T-helper 9 cell (primary cell): ENCODE data around the gene GCM1.

Experiments used
- DNase-seq: peaks from one replicate; pipeline ENCODE4 v3.0.0-alpha.2; 2020

The GCM1 gene

GRCh38 chr6:53144802-53145201 is 3.8 kb downstream of the GCM1 start:
- no peak for DNase-seq

GRCh38 chr6:53143710-53144109 is 4.9 kb downstream of the GCM1 start:
- DNase-seq = no peak

- no peak for DNase-seq
These were observed 5.8 kb downstream of the GCM1 start for GRCh38 chr6:53142810-53143209.

- DNase-seq = no peak
These were observed 8.7 kb downstream of the GCM1 start for GRCh38 chr6:53139841-53140413.

- no peak for DNase-seq
These were observed 12.5 kb downstream of the GCM1 start for GRCh38 chr6:53136000-53136609.

- no peak for DNase-seq
These were observed 13.9 kb downstream of the GCM1 start for GRCh38 chr6:53134601-53135235.

- DNase-seq = no peak
These were observed 14.7 kb downstream of the GCM1 start for GRCh38 chr6:53133961-53134360.

- DNase-seq = no peak
These were observed 17.9 kb downstream of the GCM1 start for GRCh38 chr6:53130569-53131290.

- no peak for DNase-seq
These were observed 19.8 kb downstream of the GCM1 start for GRCh38 chr6:53128842-53129241.

- no peak for DNase-seq
These were observed 23.4 kb downstream of the GCM1 start for GRCh38 chr6:53125276-53125675.

GRCh38 chr6:53124131-53124800 is 24.4 kb downstream of the GCM1 start:
- DNase-seq = no peak

GRCh38 chr6:53119772-53120409 is 28.8 kb downstream of the GCM1 start:
- DNase-seq = no peak

GRCh38 chr6:53119349-53119748 is 29.3 kb downstream of the GCM1 start:
- DNase-seq = no peak

- no peak for DNase-seq
These were observed 32.9 kb downstream of the GCM1 start for GRCh38 chr6:53115741-53116140.

- DNase-seq = no peak
These were observed 33.5 kb downstream of the GCM1 start for GRCh38 chr6:53115113-53115512.

- no peak for DNase-seq
These were observed 34.9 kb downstream of the GCM1 start for GRCh38 chr6:53113742-53114141.

GRCh38 chr6:53112871-53113270 is 35.8 kb downstream of the GCM1 start:
- no peak for DNase-seq

GRCh38 chr6:53112404-53112803 is 36.2 kb downstream of the GCM1 start:
- no peak for DNase-seq

GRCh38 chr6:53111865-53112264 is 36.8 kb downstream of the GCM1 start:
- DNase-seq = no peak

- no peak for DNase-seq
These were observed 39.0 kb downstream of the GCM1 start for GRCh38 chr6:53109612-53110011.

GRCh38 chr6:53107091-53107490 is 41.5 kb downstream of the GCM1 start:
- no peak for DNase-seq

- DNase-seq = no peak
These were observed 43.7 kb downstream of the GCM1 start for GRCh38 chr6:53104916-53105315.
